ENCODE data around the gene STYXL1.

- TF ChIP-seq EZH2phosphoT487 (IDR thresholded peaks at IDR 0.05; ENCODE audit: insufficient read depth, low read depth) (no peak), EZH2 (IDR thresholded peaks at IDR 0.05; ENCODE audit: insufficient read depth, poor library complexity, severe bottlenecking) (no peak)
These were observed 13.0 kb upstream of the STYXL1 start for GRCh38 chr7:76060842-76061241.

Measured in GM23248 (cell line).